Muscle of leg (tissue), 11 donors: ENCODE results near the gene NBAS. TPM values are rescaled to one million over a fixed set of nuclear protein-coding genes. Genes with fewer than 3 reads are reported as not detected.

ENCODE experiments used
- DNase-seq: peaks from one replicate; pipeline ENCODE4 v3.0.0; 2013
- H3K27ac ChIP-seq: one replicate; pipeline ENCODE4 v1.5.1; 2013; ENCODE audit warnings: mild to moderate bottlenecking, low read length, control low read depth
- H3K27me3 ChIP-seq: one replicate; pipeline ENCODE4 v1.6.1; 2013; ENCODE audit warnings: low read length; ENCODE audit not compliant: control insufficient read depth, insufficient read depth
- H3K36me3 ChIP-seq: one replicate; pipeline ENCODE4 v1.6.1; 2013; ENCODE audit warnings: low read length; ENCODE audit not compliant: control insufficient read depth, insufficient read depth
- H3K4me1 ChIP-seq: one replicate; pipeline ENCODE4 v1.6.1; 2013; ENCODE audit warnings: low read length; ENCODE audit not compliant: control insufficient read depth, insufficient read depth
- H3K4me3 ChIP-seq: one replicate; pipeline ENCODE4 v1.5.1; 2013; ENCODE audit warnings: low read length, control low read depth
- H3K9me3 ChIP-seq: replicated peaks from 2 replicates; pipeline ENCODE4 v1.6.1; 2013; ENCODE audit warnings: low read depth, low read length; ENCODE audit not compliant: control insufficient read depth
- WGBS: methylation state at CpG from one replicate; pipeline ENCODE4 v1.1.5; 2013; ENCODE audit warnings: missing lambda C conversion rate; ENCODE audit not compliant: insufficient coverage; 5-methylcytosine and 5-hydroxymethylcytosine counted together
- polyA plus RNA-seq, 8 donors: library from polyadenylated mRNA; unstranded; fragments of 120-200 nt; gene quantifications; one replicate each; pipeline versions ENCODE4 v1.2.1 to v1.2.3, GENCODE V29; 2013; ENCODE audit warnings: inconsistent platforms in 1 of 8, low replicate concordance in 1 of 8; ENCODE audit not compliant: insufficient read length in 8 of 8, insufficient read depth in 1 of 8
- total RNA-seq: library from RNA; stranded (reverse); fragments of 120-200 nt; gene quantifications from one replicate; pipeline ENCODE4 v1.2.4, GENCODE V29; 2013

NBAS gene
- total and polyA plus RNA-seq, 9 donors = 33.3 to 57.5 (median 36.1) TPM

DNA sequence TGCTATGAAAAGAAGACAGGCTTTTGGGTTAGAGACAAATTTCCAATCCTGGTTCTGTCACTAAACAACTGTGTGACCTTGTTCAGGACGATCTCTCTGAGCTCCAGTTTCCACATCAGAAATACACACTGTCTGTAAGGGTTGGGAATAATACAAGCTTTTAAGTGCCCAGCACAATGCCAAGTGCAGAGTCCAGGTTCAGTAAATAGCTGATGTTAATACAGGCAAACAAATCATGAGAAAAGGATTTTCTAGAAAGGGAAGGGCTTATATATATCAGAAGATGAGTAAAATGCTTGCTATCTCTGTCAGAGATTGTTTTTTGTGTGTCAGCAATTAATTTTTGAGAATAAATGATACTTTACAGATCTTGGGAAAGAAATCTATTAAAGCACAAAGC is 388.3 kb downstream of the NBAS start:
- Histone ChIP-seq H3K4me1 (peaks cover 8% of the 10 kb centered on the region), H3K9me3 (no peaks in the 10 kb centered on the region), H3K27me3 (no peaks in the 10 kb centered on the region), H3K4me3 (no peak overlapping the region), H3K36me3 (peaks cover 3% of the 10 kb centered on the region), H3K27ac (no peak overlapping the region)
- WGBS = no CpG with 5 or more reads among the region's 1 CpG
- DNase-seq = no peak

DNA sequence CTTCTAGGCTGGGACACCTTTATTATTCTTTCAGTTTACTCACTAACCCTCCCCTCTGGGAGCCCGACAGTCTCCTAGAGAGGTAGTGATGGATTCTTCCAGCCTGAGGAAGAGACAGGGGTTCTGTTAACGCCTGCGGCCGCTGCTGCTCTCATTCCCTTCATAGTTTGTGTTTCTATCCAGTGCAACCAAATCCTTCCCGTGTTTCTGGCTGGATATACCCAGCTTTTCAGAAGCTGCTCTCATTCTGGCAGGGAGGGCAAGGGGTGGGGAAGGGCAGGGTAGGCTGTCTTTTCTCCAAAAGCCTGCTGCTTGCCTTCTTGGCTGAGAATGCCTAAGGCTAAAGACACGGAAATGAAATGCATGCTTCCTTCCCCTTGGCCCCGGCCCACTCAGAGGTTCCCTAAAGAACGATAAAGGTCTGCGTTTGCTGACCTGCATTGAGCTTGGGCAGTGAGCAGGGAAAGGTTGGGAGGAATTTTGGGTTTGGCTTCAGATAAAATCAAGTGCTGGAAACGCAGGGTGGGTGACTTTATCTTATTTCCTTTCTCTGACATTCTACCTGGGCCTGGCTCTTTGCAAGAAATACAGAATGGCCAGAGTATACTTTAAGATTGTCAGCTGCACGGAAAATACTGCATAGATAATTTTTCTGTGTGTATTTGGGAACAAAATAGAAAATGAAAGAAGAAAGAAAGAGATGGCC is 390.9 kb downstream of the NBAS start:
- Histone ChIP-seq H3K9me3 (no peaks in the 10 kb centered on the region), H3K27ac (no peak overlapping the region), H3K4me3 (no peak overlapping the region), H3K4me1 (peaks cover 8% of the 10 kb centered on the region), H3K27me3 (no peaks in the 10 kb centered on the region), H3K36me3 (peaks cover 10% of the 10 kb centered on the region)
- whole genome bisulfite sequencing = 25% methylated on average over 4 of the region's 11 CpGs
- peak; percentile 16 for DNase-seq

DNA sequence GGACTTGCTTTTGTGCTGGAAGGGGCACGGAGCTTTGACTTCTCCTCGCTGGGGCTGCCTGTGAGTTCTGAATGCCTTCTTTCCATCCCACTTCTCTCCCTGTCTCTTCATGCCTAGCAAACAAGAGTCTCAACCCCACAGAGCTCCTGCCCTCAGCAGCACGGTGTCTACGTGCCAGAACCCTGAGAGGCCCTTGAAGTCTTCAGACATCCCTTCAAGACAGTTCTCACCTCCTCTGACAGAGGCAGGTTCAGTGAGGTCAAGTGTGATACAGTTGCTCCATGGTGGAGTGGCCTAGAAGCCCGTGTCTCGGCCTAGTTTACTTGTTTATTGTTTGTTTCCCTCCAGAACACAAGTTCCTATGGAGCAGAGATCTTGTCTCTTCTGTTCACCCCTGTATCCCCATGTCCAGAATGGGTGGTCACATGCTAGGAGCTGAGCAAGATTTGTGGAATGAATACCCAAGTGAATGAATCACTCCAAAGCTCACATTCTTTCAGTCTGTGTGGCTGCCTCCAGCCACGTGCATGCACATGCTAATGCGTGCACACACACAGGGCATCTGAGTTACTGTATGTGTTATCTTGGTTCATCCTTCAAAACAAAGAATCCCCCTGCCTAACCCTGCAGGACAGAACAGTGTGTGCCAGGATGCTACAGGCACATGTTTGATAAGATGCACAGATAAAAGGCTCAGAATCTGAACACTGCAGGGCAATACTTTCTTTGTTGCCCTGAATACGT is 391.6 kb downstream of the NBAS start:
- Histone ChIP-seq H3K4me1 (peaks cover 8% of the 10 kb centered on the region), H3K9me3 (no peaks in the 10 kb centered on the region), H3K36me3 (peaks cover 10% of the 10 kb centered on the region), H3K27me3 (no peaks in the 10 kb centered on the region), H3K4me3 (no peak overlapping the region), H3K27ac (no peak overlapping the region)
- 64% methylated on average over 4 of the region's 9 CpGs for WGBS
- DNase-seq = peak; percentile 11

DNA sequence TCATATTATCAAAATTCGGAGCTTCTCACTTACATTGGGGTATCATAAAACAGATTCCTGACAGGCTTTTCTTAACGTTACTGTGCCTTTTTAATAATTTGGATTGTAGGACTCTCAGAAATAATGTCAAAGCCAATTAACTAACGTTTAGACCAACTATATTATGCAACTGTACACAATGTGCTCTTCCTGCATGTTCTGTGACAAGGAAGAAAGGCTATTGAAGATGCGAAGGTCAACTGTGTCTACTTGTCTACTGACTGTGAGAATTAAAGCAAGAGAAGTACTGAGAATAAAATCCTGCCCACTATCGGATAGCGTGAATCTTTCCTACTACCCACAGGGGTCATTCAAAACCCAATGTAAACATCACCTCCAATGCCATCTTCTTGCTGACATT is 393.0 kb downstream of the NBAS start:
- H3K4me3 ChIP-seq = no peak overlapping the region
- no peaks in the 10 kb centered on the region for H3K27me3 ChIP-seq
- peaks cover 8% of the 10 kb centered on the region for H3K4me1 ChIP-seq
- no peak overlapping the region for H3K27ac ChIP-seq
- no CpG with 5 or more reads among the region's 6 CpGs for WGBS
- DNase-seq = no peak
- no peaks in the 10 kb centered on the region for H3K9me3 ChIP-seq
- H3K36me3 ChIP-seq = peaks cover 10% of the 10 kb centered on the region

DNA sequence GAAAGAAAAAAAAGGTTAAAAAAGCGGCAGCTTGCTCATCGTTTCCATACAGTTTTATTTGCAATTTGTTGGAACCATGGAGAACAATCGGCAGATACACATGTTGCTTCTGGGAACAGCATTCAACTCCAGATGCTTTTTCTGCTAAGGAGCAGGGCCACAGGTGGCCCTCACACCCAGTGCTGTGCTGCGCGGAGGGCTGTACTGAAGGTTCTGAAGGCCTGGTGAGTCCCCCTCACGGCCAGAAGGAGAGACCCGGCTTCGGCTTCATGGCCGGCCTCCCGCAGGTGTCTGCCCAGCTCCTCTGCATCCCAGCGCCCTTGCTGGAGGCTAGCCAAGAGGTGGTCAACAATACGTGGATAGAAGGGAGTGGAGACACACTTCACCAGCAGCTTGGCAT is 394.3 kb downstream of the NBAS start:
- Histone ChIP-seq H3K36me3 (peaks cover 10% of the 10 kb centered on the region), H3K27me3 (no peaks in the 10 kb centered on the region), H3K4me3 (no peak overlapping the region), H3K27ac (no peak overlapping the region), H3K9me3 (no peaks in the 10 kb centered on the region), H3K4me1 (peaks cover 8% of the 10 kb centered on the region)
- 83% methylated on average over 12 of the region's 12 CpGs for WGBS
- no peak for DNase-seq

DNA sequence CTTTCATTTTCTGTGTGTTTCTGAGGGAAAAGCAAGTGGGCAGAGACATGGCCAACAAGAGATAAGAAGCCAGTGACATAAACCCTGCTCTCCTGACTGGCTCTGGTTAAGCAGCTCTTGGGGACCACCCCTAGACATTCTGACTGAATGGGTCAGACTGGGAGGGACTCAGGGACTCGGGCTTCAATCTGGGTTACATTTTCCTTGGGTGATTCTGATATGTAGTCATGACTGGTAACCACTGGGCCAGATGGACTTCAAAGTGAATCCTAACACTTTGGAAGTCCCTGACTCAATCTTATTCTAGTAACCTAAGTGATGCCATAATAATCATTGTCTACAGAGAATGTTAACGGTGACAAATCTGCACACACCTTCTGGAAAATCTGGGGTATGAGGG is 397.8 kb downstream of the NBAS start:
- DNase-seq = no peak
- no CpG with 5 or more reads among the region's 2 CpGs for WGBS
- H3K27ac ChIP-seq = no peak overlapping the region
- no peaks in the 10 kb centered on the region for H3K9me3 ChIP-seq
- no peak overlapping the region for H3K4me3 ChIP-seq
- peaks cover 5% of the 10 kb centered on the region for H3K4me1 ChIP-seq
- H3K36me3 ChIP-seq = peaks cover 7% of the 10 kb centered on the region
- no peaks in the 10 kb centered on the region for H3K27me3 ChIP-seq

DNA sequence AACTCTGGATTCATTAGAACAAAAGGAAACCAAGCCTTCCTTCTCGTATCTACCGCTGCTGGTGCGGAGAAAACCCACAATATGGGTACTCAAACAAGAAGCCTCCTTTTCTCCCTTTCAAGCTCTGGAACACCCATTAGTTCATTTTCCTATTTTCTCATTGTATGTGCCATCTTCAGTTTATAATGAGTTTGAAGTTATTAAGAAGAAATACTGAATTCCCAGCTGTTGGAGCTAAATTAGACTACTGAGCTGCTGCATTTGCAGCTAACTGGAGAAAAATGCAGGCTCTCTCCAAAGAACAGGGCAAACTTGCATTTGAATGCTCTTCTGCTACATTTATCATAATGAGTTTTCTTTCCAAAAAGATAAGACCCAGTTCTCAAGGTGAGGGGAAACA is 398.5 kb downstream of the NBAS start:
- 78% methylated on average over 3 of the region's 3 CpGs for WGBS

DNA sequence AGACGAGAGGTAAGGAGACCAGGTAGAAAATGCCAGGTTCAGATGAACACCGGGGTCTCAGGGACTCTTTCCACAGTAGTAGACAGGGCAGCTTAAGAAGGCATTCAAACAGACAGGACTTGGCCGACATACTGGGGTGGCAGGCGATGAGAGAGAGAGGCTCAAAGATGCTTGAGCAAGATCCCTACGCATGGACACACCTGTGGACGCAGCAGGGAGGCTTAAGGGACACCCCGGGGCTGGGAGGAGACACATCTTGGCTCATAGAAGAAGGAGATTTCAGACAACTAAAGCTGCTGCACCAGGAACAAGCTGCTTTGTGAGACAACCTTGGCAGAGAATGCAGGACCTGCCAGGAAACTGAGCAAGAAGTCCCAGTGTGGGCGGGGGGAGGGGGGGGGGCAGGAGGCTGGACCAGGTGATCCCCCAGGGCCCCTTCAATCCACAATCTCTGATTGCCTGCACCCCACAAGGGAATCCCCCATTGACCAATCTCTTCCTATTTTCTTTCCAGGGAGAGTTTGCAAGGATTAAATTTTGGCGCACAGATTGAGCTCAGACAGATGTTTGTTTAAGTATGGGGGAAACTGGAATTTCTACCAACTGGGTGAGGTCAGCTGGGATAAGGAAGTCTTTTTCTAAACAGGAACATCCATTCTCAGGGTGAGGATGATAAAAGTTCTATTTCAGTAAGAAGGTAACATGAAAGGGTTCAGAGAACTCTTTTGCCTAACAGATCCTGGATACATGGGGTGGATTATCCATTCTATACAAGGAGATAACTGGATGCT is 400.7 kb downstream of the NBAS start:
- Histone ChIP-seq H3K36me3 (no peaks in the 10 kb centered on the region), H3K27ac (no peak overlapping the region), H3K4me1 (peaks cover 5% of the 10 kb centered on the region), H3K4me3 (no peak overlapping the region), H3K27me3 (no peaks in the 10 kb centered on the region), H3K9me3 (no peaks in the 10 kb centered on the region)
- 49% methylated on average over 7 of the region's 9 CpGs for WGBS
- peak; percentile 58 for DNase-seq

More for the DNA sequence above, 398.5 kb downstream of the NBAS start:
- H3K27ac ChIP-seq = no peak overlapping the region
- H3K4me1 ChIP-seq = peaks cover 5% of the 10 kb centered on the region
- no peak overlapping the region for H3K4me3 ChIP-seq
- no peaks in the 10 kb centered on the region for H3K27me3 ChIP-seq
- H3K9me3 ChIP-seq = no peaks in the 10 kb centered on the region
- no peak for DNase-seq
- peaks cover 7% of the 10 kb centered on the region for H3K36me3 ChIP-seq

DNA sequence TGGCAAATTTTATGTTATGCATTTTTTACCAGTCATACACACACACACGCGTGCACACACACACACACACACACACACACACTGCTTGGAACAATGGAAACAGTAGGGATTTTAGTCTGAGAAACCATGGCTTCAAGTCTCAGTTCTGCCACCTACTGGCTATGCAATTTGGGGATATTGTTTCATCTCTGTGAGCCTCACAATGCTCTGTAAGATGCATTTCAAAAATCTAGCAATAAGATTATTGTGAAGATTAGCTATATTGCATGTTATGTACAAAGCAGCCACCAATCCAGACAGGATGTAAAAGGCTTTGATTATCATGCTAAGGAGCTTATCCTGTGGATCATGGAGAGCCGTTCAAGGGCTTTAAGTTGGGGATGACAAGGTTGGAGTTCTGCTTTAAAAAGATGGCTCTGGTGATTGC is 401.4 kb downstream of the NBAS start:
- Histone ChIP-seq H3K27ac (no peak overlapping the region), H3K4me3 (no peak overlapping the region), H3K36me3 (no peaks in the 10 kb centered on the region), H3K9me3 (no peaks in the 10 kb centered on the region), H3K4me1 (peaks cover 5% of the 10 kb centered on the region), H3K27me3 (no peaks in the 10 kb centered on the region)
- peak; percentile 50 for DNase-seq
- 47% methylated on average over 1 of the region's 3 CpGs for WGBS

DNA sequence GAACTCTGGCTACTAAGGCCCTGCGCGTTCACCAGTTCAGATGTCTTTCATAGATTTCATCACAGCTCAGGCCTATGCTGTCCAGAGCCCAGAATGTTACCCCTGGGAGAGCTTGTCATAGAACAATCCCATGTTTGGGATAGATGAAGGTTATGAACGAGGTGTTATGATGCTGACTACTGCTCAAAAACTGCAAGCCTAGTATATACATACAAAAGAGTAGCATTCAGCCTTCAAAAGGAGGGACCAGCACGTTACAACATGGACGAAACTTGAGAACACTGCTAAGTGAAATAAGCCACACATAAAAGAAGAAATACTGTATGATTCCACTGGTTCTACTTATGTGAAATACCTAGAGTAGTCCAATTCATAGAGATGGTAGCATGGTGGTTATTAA is 401.9 kb downstream of the NBAS start:
- WGBS = no CpG with 5 or more reads among the region's 5 CpGs

More for the DNA sequence above, 401.9 kb downstream of the NBAS start:
- Histone ChIP-seq H3K4me3 (no peak overlapping the region), H3K27me3 (no peaks in the 10 kb centered on the region), H3K36me3 (no peaks in the 10 kb centered on the region), H3K9me3 (no peaks in the 10 kb centered on the region), H3K4me1 (peaks cover 5% of the 10 kb centered on the region), H3K27ac (no peak overlapping the region)
- no peak for DNase-seq
